ENCODE results near the gene SIK3. TPM values are rescaled to one million over a fixed set of nuclear protein-coding genes. Genes with fewer than 3 reads are reported as not detected.

Gene SIK3
- total RNA-seq, 1 donor from 2014 or later = 32.0 TPM

- DNase-seq = no peak
These were observed 88.2 kb downstream of the SIK3 start for GRCh38 chr11:117009905-117010605.

GRCh38 chr11:117005758-117006157 lies 92.5 kb downstream of the SIK3 start:
- DNase-seq = no peak

GRCh38 chr11:117002639-117003299 lies 95.5 kb downstream of the SIK3 start:
- no peak for DNase-seq

- DNase-seq = no peak
These were observed 98.1 kb downstream of the SIK3 start for GRCh38 chr11:117000014-117000737.

- no peak for DNase-seq
These were observed 101.2 kb downstream of the SIK3 start for GRCh38 chr11:116997071-116997470.

GRCh38 chr11:116994195-116994594 lies 104.0 kb downstream of the SIK3 start:
- DNase-seq = no peak

GRCh38 chr11:116993599-116993998 lies 104.6 kb downstream of the SIK3 start:
- DNase-seq = peak; percentile 84

GRCh38 chr11:116991491-116991890 lies 106.7 kb downstream of the SIK3 start:
- no peak for DNase-seq

- DNase-seq = no peak
These were observed 107.4 kb downstream of the SIK3 start for GRCh38 chr11:116990811-116991210.

GRCh38 chr11:116990061-116990473 lies 108.2 kb downstream of the SIK3 start:
- DNase-seq = peak; percentile 67

GRCh38 chr11:116989184-116989583 lies 109.0 kb downstream of the SIK3 start:
- DNase-seq = no peak

GRCh38 chr11:116986521-116987105 lies 111.6 kb downstream of the SIK3 start:
- no peak for DNase-seq

GRCh38 chr11:116984589-116984988 lies 113.6 kb downstream of the SIK3 start:
- DNase-seq = no peak

- no peak for DNase-seq
These were observed 114.0 kb downstream of the SIK3 start for GRCh38 chr11:116984186-116984585.

- DNase-seq = no peak
These were observed 116.9 kb downstream of the SIK3 start for GRCh38 chr11:116981266-116981885.

GRCh38 chr11:116980136-116980793 lies 118.0 kb downstream of the SIK3 start:
- DNase-seq = no peak

- DNase-seq = no peak
These were observed 121.2 kb downstream of the SIK3 start for GRCh38 chr11:116976941-116977570.

GRCh38 chr11:116975661-116976060 lies 122.6 kb downstream of the SIK3 start:
- no peak for DNase-seq

- DNase-seq = no peak
These were observed 125.0 kb downstream of the SIK3 start for GRCh38 chr11:116973270-116973669.

- no peak for DNase-seq
These were observed 125.5 kb downstream of the SIK3 start for GRCh38 chr11:116972691-116973090.

Data from tongue (tissue), 2 donors.